Parathyroid adenoma (tissue), 2 donors: ENCODE data around the gene SLC22A6.

Experiments
- H2AFZ ChIP-seq: fragments of 300-600 bp; sonication (generic); one replicate; pipeline ENCODE4 v1.7.0; 2017; ENCODE audit warnings: antibody characterized with exemption, mild to moderate bottlenecking
- H3K27ac ChIP-seq: fragments of 300-600 bp; sonication (generic); one replicate; pipeline ENCODE4 v1.7.0; 2017
- H3K27me3 ChIP-seq: fragments of 300-600 bp; sonication (generic); one replicate; pipeline ENCODE4 v1.7.0; 2017; ENCODE audit warnings: low read length; ENCODE audit not compliant: control insufficient read depth, insufficient read depth
- H3K36me3 ChIP-seq: fragments of 300-600 bp; sonication (generic); one replicate; pipeline ENCODE4 v1.7.0; 2017; ENCODE audit warnings: low read length; ENCODE audit not compliant: control insufficient read depth, insufficient read depth
- H3K4me1 ChIP-seq: fragments of 300-600 bp; sonication (generic); one replicate; pipeline ENCODE4 v1.7.0; 2017; ENCODE audit warnings: control low read depth
- H3K4me2 ChIP-seq: fragments of 300-600 bp; sonication (generic); one replicate; pipeline ENCODE4 v1.7.0; 2017; ENCODE audit warnings: low read length
- H3K4me3 ChIP-seq: fragments of 300-600 bp; sonication (generic); one replicate; pipeline ENCODE4 v1.7.0; 2017; ENCODE audit warnings: low read depth, low read length
- H3K79me2 ChIP-seq: fragments of 300-600 bp; sonication (generic); one replicate; pipeline ENCODE4 v1.7.0; 2017; ENCODE audit warnings: control low read depth
- H3K9ac ChIP-seq: fragments of 300-600 bp; sonication (generic); one replicate; pipeline ENCODE4 v1.7.0; 2017; ENCODE audit warnings: mild to moderate bottlenecking
- H3K9me3 ChIP-seq: fragments of 300-600 bp; sonication (generic); one replicate; pipeline ENCODE4 v1.7.0; 2017; ENCODE audit warnings: low read length; ENCODE audit not compliant: control insufficient read depth
- CTCF ChIP-seq: fragments of 300-600 bp; sonication (generic); IDR thresholded peaks from one replicate; pipeline ENCODE4 v1.7.0; 2017; ENCODE audit warnings: antibody characterized with exemption, mild to moderate bottlenecking
- donor health status: primary hyperparathyroidism.

Gene SLC22A6

GRCh38 chr11:62984451-62984991 is at the start of gene SLC22A6:
SLC22A6 (minus strand) TSS chr11:62984967; CDS start chr11:62984690, 277 bp downstream.
- no peaks in the 10 kb centered on the region for H3K9me3 ChIP-seq
- no peaks in the 10 kb centered on the region for H3K27me3 ChIP-seq
- H3K4me2 ChIP-seq = no peak within 1 kb of the TSS
- no peak within 1 kb of the TSS for H3K9ac ChIP-seq
- no peaks in the 10 kb centered on the region for H3K36me3 ChIP-seq
- no peak within 1 kb of the TSS for H2AFZ ChIP-seq
- no peak within 1 kb of the TSS for H3K27ac ChIP-seq
- no peak within 1 kb of the TSS for H3K4me3 ChIP-seq
- H3K79me2 ChIP-seq = no peaks in the 10 kb centered on the region
- TF ChIP-seq CTCF = no peak
- no peaks in the 10 kb centered on the region for H3K4me1 ChIP-seq

GRCh38 chr11:63032457-63032856 is 47.7 kb upstream of the SLC22A6 start:
- H3K9ac ChIP-seq = no peak overlapping the region
- H3K4me3 ChIP-seq = no peak overlapping the region
- H3K27ac ChIP-seq = no peak overlapping the region
- H3K36me3 ChIP-seq = no peaks in the 10 kb centered on the region
- no peaks in the 10 kb centered on the region for H3K27me3 ChIP-seq
- H3K9me3 ChIP-seq = no peaks in the 10 kb centered on the region
- H2AFZ ChIP-seq = no peak overlapping the region
- TF ChIP-seq CTCF = no peak
- H3K4me2 ChIP-seq = no peak overlapping the region
- H3K4me1 ChIP-seq = no peaks in the 10 kb centered on the region
- H3K79me2 ChIP-seq = no peaks in the 10 kb centered on the region

DNA sequence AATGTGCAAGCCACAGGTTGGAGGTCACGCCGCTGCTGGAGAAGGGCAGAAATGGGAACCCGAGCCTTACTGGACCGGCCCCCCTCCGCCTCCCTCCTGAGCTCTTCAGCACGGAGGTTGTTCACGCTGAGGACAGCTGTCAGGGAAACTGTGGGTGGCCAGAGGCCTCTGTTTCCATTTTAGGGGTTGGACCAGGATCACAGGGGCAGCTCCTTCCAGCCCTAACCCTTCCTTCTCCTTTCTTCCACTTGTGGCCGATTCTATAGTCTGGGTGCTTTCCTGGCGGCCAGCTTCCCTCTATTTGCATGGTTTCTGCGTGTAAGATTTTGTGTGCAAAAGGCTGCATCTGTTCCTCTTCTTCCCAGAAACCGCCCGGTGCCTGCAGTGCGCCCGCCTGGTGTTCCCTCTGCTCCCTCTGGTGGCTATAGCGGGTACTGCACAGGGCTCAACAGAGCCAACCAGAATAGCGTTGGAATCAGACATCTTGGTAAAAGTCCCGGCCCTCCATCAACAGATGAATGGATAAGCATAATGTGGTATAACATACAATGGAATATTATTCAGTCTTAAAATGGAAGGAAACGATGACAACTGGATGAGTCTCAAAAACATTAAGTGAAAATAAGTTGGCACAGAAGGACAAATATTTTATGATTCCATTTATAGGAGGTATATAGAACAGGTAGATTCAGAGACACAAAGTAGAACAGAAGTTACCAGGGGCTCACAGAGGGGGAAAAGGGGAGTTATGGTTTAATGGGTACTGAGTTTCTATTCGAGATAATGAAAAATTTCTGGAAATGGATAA is 39.3 kb upstream of the SLC22A6 start:
- Histone ChIP-seq H3K4me2 (no peak overlapping the region), H3K4me1 (peaks cover 5% of the 10 kb centered on the region), H3K9ac (no peak overlapping the region), H2AFZ (peak overlapping the region; percentile 51), H3K79me2 (no peaks in the 10 kb centered on the region), H3K4me3 (no peak overlapping the region), H3K27me3 (no peaks in the 10 kb centered on the region), H3K9me3 (no peaks in the 10 kb centered on the region), H3K27ac (no peak overlapping the region), H3K36me3 (no peaks in the 10 kb centered on the region)
- peak; percentile 97 for TF ChIP-seq CTCF

GRCh38 chr11:63023222-63023814 is 38.6 kb upstream of the SLC22A6 start:
- Histone ChIP-seq H3K9ac (no peak overlapping the region), H3K4me3 (no peak overlapping the region), H2AFZ (no peak overlapping the region), H3K4me1 (peaks cover 5% of the 10 kb centered on the region), H3K36me3 (no peaks in the 10 kb centered on the region), H3K4me2 (no peak overlapping the region), H3K9me3 (no peaks in the 10 kb centered on the region), H3K27ac (no peak overlapping the region), H3K79me2 (no peaks in the 10 kb centered on the region), H3K27me3 (no peaks in the 10 kb centered on the region)
- no peak for TF ChIP-seq CTCF
